Endothelial cell of hepatic sinusoid (primary cell): ENCODE data around the gene TRIM2.

Source experiments
- in situ Hi-C: cut with HindIII; loops from 2 replicates; pipeline ENCODE4 v1.10.0; 2017; ENCODE audit warnings: low sequenced_read_pairs

TRIM2 gene

DNA sequence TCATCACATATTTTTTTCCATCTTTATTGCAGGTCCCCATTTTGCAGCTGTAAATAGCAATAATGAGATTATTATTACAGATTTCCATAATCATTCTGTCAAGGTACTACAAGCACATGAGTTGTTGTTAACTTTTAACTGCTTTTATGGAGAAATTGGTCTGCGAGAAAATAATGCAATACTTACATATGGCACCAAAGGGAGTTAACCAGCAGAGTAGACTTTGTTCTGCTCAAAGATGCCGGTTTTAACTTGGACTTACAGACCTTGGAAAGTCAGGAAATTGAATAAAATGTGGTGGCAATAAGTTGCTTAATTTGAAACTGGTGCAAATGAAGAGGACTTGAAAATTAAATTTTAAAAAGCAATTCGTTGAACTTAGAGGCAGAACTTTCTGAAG, 119.8 kb downstream of the TRIM2 start:
- in situ Hi-C loops = loop anchor here (5.0 kb wide), 1 partner anchor 67 kb away; no protein-coding TSS in a partner anchor

DNA sequence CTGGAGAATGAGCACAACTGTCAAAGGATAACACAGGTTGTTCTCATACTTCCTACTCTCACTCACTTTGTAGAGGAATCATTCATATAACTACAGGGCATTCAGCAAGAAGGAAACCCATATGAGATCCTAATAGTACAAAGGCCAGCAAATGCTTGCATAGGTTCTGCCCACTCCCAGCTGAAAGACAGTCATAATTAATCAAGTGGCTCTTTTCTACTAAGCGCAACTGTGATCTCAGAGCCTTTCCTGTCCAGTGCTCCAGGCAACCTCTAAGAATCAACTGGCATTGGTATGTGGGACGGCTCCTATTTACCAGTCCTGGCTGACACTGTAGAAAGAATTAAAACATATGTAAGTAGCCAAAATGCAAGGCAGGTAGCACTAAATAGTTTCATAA, 121.3 kb downstream of the TRIM2 start:
- in situ Hi-C loops = no loop called here

DNA sequence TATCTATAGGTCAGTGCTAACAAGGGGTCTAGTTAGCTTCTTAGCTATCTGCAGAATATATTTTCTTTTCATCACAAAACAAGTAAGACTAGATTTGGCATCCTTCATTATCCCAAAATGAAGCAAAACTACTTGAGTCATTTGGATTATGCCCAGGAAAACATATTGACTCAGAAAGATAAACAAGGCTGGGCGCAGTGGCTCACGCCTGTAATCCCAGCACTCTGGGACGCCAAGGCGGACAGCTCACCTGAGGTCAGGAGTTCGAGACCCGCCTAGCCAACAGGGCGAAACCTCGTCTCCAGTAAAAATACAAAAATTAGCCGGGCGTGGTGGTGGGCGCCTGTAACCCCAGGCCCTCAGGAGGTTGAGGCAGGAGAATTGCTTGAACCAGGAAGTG, 122.3 kb downstream of the TRIM2 start:
- in situ Hi-C loops = no loop called here

DNA sequence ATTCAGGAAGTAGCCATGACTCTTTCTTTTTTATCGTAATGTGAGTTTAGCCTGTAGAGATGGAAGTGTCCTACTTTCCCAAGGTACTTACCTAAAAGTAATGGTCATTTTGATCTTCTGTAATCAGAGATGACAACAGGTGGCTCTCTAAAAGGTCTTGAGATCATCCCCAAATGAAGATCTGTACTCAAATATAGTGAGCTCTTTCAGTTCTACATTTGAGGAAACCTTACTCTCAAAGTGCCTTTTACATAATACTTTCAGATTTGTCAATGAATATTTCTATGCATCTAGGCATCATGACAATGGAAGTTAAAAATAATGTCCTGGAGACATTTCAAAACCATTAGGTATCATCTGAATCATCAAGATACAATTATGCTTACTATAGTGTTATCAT, 123.0 kb downstream of the TRIM2 start:
- in situ Hi-C loops = no loop called here

DNA sequence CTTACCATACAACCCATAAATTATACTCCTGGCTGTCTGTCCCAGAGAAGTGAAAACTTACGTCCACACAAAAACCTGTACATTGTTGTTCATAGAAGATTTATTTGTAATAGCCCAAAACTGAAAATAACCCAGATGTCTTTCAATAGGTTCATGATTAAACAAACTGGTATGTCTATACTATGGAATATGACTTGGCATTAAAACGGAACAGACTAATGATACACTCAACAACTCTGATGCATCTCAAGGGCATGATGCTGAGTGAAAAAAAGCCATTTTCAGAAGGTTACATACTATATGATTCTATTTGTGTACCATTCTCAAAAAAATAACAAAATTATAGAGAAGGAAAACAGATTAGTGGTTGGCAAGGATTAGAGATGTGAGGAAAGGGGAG, 128.7 kb downstream of the TRIM2 start:
- in situ Hi-C loops = no loop called here

DNA sequence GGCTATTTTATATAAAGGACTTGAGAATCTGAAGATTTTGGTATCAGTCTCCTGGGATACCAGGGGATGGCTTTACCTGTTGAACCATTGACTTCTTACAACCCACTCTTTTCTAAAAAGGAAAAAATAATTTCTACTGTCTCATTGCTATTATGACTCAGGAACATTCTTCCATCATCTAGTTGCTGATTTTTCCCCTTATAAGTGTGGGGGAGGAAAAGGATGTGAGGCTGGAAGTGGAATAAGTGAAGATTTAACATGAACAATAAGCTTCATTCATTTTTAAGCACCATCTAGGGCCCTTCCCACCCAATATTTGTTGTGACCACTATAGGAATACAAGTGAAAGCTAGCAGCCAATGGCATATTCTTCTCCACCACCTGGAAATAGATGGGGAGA, 129.6 kb downstream of the TRIM2 start:
- in situ Hi-C loops = no loop called here

DNA sequence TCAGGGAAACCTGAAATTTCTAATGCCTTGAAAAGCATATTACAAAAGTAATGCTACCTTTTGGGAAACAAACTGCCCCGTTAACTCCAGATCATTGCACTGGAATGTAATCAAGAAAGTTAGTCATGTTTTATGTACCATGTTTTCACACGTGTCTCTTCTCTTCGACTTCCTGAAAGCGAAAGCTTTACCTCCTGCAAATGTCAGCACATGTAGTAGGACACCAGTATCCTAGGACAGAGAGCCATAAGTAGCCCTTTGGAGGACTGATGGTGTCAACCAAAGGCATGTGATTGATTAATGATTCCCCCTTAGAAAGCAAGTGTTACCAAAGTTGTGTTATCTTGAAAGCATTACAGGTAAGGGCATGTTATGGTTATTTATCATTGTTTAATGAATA, 131.4 kb downstream of the TRIM2 start:
- in situ Hi-C loops = loop anchor here (5.0 kb wide), 1 partner anchor 237 kb away; no protein-coding TSS in a partner anchor

DNA sequence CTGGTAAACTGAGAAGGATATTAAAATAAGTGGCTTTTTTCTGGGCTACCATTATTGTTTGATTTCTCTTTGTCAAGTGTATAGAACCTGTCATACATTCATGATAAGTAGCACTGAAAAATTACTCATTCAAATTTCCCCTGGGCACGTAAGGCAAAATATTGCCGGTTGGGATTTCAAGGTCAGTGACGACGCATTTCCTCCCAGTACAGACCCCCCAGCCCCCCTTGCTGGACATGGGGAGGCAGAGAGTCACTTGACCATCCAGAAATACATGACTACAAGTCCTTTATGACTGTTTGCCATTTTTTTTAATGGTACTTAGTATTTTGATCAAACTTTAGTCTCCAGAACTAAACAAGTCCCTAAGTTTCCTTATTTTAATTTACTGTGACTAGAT, 133.4 kb downstream of the TRIM2 start:
- in situ Hi-C loops = loop anchor here (5.0 kb wide), 1 partner anchor 235 kb away; no protein-coding TSS in a partner anchor

DNA sequence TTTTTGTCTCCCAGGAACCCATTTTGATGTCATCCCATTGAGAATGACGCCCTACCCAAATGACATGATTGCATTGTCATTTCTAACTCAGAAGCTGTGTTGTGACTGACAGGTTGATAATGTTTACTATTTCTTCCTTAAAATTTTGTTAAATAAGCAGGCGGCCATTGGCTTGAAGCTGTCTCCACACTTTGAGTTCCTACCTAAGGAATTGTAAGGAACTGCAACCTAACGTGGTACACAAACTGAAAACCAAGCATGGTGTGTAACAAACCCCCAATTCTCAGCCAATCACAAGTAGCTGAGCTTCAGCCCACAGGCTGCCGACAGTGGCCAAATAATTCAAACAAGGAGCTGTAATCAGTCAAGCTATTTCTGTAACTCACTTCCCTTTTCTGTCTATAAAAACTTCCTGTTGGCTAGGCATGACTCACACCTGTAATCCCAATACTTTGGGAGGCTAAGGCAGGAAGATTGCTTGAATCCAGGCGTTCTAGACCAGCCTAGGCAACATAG, 137.4 kb downstream of the TRIM2 start:
- in situ Hi-C loops = no loop called here

DNA sequence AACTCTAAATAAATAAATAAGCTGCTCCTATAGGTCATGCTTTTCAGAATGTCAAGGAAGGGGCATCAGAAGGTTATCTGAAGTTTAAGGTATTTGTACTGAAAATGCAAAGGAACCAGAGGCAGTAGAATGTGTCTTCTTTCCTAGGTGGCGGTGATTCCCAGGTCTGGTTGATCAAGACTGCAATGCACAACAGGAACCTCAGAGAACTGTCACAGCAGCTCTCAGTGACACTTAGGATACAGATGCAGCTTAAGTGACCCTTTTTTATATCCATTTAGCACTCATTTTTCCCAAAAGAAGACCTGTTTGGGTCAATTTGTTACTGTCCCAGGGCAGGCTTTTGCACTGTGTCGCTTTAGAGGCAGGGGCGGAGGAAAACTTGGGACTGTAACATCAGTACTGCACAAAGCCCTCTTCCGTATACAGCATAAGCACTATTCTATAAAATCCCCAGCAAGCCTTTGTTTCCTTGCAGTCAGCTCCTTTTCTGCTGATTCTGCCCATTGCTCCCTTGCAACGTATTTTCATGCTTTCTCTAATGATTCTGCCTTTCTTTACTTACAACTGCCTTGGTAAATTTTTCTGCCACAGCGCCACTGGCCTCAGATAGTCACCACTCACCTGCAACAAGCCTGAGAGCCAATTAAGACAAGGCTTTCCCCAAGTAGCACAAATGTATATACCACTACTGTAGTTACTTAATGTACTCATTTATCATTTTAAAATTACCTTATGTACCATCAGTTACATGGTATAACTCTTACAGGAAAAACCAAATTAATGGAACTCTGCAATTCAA, 138.7 kb downstream of the TRIM2 start:
- in situ Hi-C loops = no loop called here

DNA sequence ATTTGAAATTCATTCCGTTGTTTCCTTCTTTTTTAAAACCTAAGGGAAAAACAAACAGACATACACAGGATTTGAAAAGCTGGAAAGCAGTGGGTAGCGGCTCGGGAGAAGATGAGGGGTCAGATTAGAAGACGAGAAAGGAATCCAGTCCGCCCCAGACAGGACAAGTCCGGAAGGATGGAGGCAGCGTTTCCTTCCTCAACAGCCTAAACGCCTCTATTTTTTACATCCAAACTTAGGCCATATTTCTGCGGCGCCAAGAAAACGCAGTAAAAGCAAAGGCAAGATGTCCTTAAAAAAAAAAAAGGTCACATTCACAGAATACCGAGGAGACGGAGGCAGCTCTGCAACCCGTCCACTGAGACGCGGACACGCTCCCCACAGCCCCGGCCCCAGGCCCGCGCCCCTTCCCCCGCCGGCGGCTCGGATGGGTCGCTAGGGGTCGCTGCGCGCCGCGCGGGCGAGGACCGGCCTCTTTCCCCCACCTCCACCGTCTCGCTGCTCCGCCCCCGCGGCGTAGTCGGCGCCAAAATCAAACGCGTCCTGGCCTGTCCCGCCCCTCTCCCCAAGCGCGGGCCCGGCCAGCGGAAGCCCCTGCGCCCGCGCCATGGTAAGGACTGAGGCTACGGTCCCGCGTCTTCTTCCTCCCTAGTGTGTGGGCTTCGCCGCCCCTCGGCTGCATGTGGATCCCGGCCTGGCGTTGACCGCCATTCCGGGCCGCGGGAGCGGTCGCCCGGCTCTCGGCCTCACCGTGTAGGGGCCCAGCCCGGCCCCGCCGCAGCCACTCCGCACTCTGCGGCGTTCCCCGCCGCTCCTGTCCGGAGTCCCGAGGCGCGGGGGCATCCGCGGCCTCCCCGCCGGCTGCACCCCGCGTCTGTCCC, 140.1 kb downstream of the TRIM2 start, which contains the start of gene MND1:
Gene MND1 (plus strand): TSS at position 558 of the 881 bp plus-strand sequence. CDS start 50 bp downstream, at position 608.
- in situ Hi-C loops = no loop called here

DNA sequence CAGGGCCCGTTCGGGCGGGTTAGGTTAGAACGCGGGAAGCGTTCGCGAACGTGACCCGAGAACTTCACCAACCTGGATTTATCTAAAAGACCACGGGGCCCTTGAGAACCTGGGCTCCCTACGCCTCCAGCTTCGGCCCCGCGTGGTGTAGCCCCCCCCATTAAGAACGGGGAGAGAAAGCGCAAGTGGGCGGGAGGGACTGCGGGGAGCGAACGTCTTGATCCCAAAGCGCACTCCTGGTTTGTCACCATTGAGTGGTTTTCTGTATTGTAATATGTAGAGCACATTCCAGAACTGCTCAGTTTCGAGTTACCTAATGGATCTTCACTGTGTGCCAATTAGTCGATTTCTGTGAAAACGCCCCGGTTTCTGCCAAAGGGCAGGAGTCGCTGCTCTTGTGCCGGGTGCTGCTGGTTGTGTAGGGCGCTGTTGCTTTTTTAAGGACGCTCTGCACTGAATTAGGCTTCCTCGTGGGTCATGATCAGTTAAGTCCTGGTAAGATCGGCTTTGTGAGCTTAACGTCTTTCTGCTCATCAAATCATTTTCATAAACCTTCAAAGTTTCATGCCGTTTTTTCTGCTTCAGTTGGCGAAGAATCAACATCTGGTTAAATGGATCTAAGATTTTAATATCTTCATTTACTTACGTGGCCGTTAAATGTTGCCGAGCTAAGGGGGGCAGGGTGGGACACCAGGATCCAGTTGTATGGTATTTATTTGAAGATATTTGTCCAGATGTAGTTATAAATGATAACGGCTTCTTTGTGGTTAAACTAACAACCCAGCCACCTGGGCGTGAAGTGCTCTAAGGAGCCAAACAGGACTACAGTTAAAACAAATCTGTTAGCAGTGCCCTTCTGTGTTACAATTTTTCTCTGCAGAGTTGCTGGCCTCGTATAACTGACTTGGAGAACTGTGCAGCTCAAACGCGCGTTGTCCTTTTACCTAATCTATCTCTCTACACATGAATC, 141.1 kb downstream of the TRIM2 start:
- in situ Hi-C loops = no loop called here

DNA sequence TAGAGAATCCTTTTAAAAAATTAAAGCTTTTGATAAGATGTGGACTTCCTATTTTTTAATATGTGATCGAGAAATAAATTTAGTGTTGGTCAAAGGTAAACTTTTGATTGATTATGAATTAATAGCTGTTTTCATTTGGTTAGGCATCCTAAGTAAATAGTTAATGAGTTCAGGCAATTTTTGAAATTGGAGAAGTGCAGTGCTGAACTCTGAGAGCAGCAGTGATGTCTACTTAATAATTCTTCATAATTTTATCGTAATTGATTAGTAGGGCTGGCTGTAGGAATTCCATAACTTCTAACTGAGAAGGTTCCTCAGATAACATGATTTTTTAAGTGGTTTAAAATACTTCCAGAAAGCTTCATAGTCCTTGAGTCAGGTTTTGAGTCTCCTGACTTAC, 141.8 kb downstream of the TRIM2 start:
- in situ Hi-C loops = no loop called here

DNA sequence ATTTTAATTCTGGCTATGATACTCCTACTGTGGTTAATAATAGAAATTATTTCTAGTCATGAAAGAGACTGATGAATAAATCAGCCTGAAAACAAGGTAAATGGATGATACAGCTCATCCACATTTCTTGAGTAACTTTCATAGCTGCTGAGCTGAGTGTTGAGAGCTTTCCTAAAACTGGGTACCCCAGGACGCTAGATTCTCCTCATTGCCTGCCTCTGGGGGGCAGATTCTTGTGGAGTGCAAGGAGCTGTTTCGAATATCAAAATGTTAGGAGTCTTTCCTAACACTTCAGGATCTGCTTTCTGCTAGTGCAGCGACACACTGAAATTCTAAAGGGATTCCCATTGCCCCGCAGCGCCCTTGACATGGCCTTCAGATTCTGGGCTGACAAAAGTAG, 142.3 kb downstream of the TRIM2 start:
- in situ Hi-C loops = no loop called here

DNA sequence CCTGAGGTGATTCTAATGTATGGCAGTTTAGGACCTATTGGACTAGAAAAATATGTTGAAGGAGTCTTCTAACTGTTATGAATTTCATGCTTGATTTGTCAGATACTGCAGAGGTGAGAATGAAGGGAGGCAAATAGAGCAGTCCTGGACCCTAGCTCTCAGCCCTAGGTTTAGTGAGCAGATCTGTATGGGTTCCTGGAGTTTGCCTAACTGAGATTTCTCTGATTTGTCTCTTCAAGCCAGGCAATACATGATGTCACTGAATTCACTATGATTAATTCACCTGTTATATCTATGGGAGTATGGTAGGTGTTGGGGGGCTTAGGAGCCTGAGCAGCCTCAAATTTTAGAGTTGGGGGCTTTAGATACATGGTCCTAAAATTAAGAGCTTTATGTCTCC, 142.9 kb downstream of the TRIM2 start:
- in situ Hi-C loops = no loop called here

DNA sequence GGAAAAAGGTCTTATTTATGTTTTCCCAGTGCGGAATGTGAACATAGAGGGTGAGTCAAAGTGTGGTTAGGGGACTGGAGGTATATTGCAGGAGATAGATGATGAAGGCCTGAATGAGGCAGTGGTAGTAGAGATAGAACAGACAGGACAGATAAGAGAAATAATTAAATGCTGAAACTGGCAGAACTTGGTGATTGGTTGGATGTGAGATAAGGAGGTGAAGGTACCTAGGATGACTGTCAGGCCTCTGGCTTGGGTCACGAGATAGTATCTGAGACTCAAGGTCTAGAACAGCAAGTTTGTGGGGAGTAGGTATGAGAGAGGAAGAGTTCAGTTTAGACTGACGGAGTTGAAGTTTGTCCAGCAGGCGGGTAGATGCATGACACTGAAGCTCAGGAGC, 143.8 kb downstream of the TRIM2 start:
- in situ Hi-C loops = no loop called here

DNA sequence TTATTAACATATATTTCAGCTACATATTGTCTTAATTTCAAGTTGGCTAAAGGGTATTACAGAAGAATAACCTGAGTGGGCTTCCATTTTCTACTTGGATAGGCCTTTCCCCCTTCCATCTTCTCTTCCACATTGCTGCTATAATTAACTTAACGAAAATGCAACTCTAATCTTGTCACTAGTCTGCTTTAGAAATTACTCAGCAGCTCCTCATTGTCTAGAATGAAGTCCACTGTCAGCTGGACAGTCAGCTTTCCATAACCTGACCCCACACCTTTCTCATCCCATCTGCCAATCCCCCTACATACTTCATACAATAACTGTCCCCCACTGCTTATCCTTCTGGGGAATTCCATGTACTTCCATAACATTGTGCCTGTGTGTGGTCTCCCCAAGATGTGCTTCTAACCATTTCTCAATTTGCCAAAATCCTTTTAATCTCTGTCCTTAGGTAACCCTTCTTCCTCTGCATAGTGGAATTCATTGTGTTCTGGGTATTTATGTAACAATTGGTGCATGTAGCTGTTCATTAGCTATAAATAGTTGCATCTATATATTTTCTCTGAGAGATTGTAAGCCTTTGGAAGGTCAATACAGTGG, 145.1 kb downstream of the TRIM2 start:
- in situ Hi-C loops = no loop called here

DNA sequence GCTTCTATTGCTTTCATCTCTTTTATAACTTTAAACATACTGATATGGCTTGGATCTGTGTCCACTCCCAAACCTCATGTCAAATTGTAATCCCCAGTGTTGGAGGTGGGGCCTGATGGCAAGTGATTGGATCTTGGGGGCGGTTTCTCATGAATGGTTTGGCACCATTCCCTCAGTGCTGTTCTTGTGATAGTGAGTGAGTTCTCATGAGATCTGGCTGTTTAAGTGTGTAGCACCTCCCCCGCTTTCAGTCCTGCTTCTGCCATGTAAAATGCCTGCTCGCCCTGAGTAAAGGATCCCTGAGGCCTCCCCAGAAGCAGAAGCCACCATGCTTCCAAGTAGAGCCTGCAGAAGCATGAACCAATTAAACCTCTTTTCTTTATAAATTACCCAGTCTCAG, 157.9 kb downstream of the TRIM2 start:
- in situ Hi-C loops = no loop called here

DNA sequence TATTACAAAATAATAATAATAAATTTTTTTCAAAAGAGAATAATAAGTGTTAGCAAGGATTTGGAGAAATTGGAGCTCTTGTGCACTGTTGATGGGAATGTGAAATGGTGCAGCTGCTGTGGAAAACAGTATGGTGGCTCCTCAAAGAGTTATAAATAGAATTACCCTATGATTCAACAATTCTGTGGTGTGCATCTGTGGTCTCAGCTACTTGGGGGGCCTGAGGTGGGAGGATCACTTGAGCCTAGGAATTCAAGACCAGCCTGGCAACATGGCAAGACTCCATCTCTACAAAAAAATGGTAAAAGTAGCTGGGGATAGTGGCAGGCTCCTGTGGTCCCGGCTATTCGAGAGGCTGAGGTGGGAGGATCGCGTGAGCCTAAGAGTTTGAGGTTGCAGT, 159.8 kb downstream of the TRIM2 start:
- in situ Hi-C loops = no loop called here

DNA sequence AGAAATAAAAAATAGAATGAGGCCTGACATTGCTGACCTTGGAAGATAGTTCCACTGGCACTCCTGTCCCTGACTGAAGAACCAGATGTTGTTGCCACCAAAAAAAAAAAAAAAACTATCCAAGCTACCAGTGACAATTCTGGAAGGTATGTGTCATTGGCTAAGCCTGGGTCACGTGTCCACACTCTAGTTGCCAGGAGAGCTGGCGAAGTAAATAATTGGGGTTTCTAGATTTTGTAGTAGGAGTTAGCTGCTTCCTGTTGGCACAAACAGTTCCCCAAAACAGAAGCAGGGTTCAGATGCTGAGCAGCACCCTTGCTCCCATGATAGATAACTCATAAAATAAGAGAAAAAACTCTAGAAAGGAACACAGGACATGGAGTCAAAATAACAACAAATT, 160.8 kb downstream of the TRIM2 start:
- in situ Hi-C loops = no loop called here
